ENCODE results near the gene FMO1. TPM values are rescaled to one million over a fixed set of nuclear protein-coding genes. Genes with fewer than 3 reads are reported as not detected.

The FMO1 gene
- total and polyA plus RNA-seq, 2 of the 8 experiments (the other 6 are each of a cell fraction or from before 2014, with no cell fraction given): 0.11 TPM; not detected in 1

DNA sequence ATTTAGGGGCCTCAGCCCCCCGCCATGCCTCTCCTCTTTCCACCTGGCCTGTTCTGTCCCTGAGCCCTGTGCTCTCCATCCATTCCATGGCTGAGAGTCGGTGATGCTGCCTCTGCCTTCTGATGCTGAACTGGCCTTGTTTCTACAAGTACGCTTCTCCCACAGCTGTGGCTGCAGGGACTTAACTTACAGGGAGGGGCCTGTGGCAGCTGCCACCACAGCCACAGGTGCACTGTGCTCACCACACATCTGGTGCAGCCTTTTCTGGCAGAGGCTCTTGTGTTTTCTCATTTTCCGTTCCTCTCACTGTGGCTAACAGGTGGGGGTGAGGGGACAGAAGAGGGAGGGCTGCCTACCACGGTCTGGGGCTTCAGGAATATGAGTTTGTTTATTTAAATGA lies 4.2 kb downstream of the FMO1 start:
- CTCF ChIA-PET (ENCODE audit: partially characterized antibody): interaction anchor here (0.7 to 11.5 kb wide), 20 partner anchors 7 to 286 kb away, joined by 3 to 78 read pairs (median 4); partner anchors contain the start of gene FMO4
- no peak for FAIRE-seq
- peak overlapping the region; percentile 35; the same call in 1 of the 2 replicates for H2BK12ac ChIP-seq (ENCODE audit: low read depth, low read length)

More for the DNA sequence above, 4.2 kb downstream of the FMO1 start:
- no peak overlapping the region for H4K8ac ChIP-seq (ENCODE audit: extremely low read depth, insufficient read depth, low read length)
- POLR2A ChIA-PET (ENCODE audit: partially characterized antibody): interaction anchor here (2.2 kb wide), 1 partner anchor 61 kb away, joined by 6 read pairs; the partner anchor contains the start of gene FMO4
- peak overlapping the region; percentile 6; the same call in 1 of the 2 replicates for H2BK15ac ChIP-seq (ENCODE audit: low read length)
- peaks cover 0 to 2% (median 0%) of the 10 kb centered on the region in 4 experiments; a peak in 3 of 7 replicates for H3K27me3 ChIP-seq (replicated peaks in 1 of 4; ENCODE audit: control insufficient read depth in 3 of 4, extremely low read depth in 1 of 4, insufficient read depth in 3 of 4, low read length in 3 of 4)
- WGBS, 2 experiments (ENCODE audit: extremely low coverage in 1 of 2, insufficient coverage in 1 of 2, insufficient read length in 1 of 2, insufficient replicate concordance in 2 of 2, low coverage in 1 of 2, low lambda C conversion rate in 2 of 2, missing lambda C conversion rate in 1 of 2): 91% methylated on average over 5 of the region's 5 CpGs; no CpG with 5 or more reads in 1 of the 2 experiments
- no peak overlapping the region for H3K9ac ChIP-seq (replicated peaks in 1 of 4; ENCODE audit: extremely low read depth in 1 of 4, low read depth in 3 of 4, low read length in 3 of 4)
- H3K23ac ChIP-seq (ENCODE audit: insufficient read length): no peak overlapping the region
- H4K20me1 ChIP-seq (replicated peaks in 1 of 2; ENCODE audit: control insufficient read depth in 1 of 2, insufficient read depth in 2 of 2, low read length in 2 of 2): no peaks in the 10 kb centered on the region
- TF ChIP-seq RXRA (IDR thresholded peaks at IDR 0.05; ENCODE audit: insufficient read depth, low read depth, low read length) (no peak), POLR2A (IDR thresholded peaks at IDR 0.05; ENCODE audit: control extremely low read depth in 1 of 2, low read depth in 2 of 2, low read length in 2 of 2) (no peak), SIX5 (IDR thresholded peaks at IDR 0.05; ENCODE audit: low read depth, low read length) (no peak), SP4 (IDR thresholded peaks at IDR 0.05; ENCODE audit: low read length) (no peak), CBX8 (IDR thresholded peaks at IDR 0.05; ENCODE audit: borderline replicate concordance, low read depth, low read length) (no peak), CREB1 (IDR thresholded peaks at IDR 0.05) (no peak)
- TF ChIP-seq, protein P1, sequence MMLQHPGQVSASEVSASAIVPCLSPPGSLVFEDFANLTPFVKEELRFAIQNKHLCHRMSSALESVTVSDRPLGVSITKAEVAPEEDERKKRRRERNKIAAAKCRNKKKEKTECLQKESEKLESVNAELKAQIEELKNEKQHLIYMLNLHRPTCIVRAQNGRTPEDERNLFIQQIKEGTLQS (IDR thresholded peaks at IDR 0.05; ENCODE audit: insufficient read depth, low read depth, low read length): no peak
- H3K9me3 ChIP-seq (ENCODE audit: insufficient read depth in 2 of 2, low read depth in 1 of 2, low read length in 1 of 2): no peaks in the 10 kb centered on the region
- no peak overlapping the region for H2BK120ac ChIP-seq (replicated peaks; ENCODE audit: low read depth, low read length)
- H3K79me2 ChIP-seq (ENCODE audit: control insufficient read depth in 1 of 2, insufficient read depth in 2 of 2, low read length in 2 of 2): no peaks in the 10 kb centered on the region
- no peak overlapping the region for H3K4ac ChIP-seq (replicated peaks; ENCODE audit: insufficient read length, low read depth, low read length)
- H2BK20ac ChIP-seq (ENCODE audit: low read length): no peak overlapping the region
- H3K4me2 ChIP-seq (ENCODE audit: insufficient read depth in 1 of 2, low read depth in 2 of 2, low read length in 2 of 2): no peak overlapping the region; a peak in 1 of 4 replicates
- no peaks in the 10 kb centered on the region; the same call in 1 of the 2 replicates for H3K23me2 ChIP-seq (ENCODE audit: low read depth, low read length)
- H2AK5ac ChIP-seq (ENCODE audit: low read depth, low read length): no peak overlapping the region
- no peak overlapping the region for H3K56ac ChIP-seq (replicated peaks; ENCODE audit: insufficient read length, low read depth, low read length)
- no peak overlapping the region for H3K14ac ChIP-seq (ENCODE audit: insufficient read length)
- H3K36me3 ChIP-seq (ENCODE audit: control insufficient read depth in 2 of 4, insufficient read depth in 4 of 4, low read length in 3 of 4): no peaks in the 10 kb centered on the region
- no peaks in the 10 kb centered on the region for H3K79me1 ChIP-seq (ENCODE audit: low read depth, low read length)
- H4K91ac ChIP-seq (replicated peaks; ENCODE audit: insufficient read length, low read length): peak overlapping the region; percentile 15
- DNase-seq (ENCODE audit: low read depth in 1 of 2, low spot score in 2 of 2): no peak
- peak overlapping the region; percentile 61; the same call in 1 of the 2 replicates for H2BK5ac ChIP-seq (ENCODE audit: low read depth, low read length)
- H3K27ac ChIP-seq (ENCODE audit: low read depth, low read length): no peak overlapping the region
- H3K4me3 ChIP-seq (ENCODE audit: extremely low read depth in 1 of 4, insufficient read depth in 2 of 4, low read depth in 3 of 4, low read length in 4 of 4): no peak overlapping the region
- no peak overlapping the region for H4K5ac ChIP-seq (ENCODE audit: insufficient read length, low read depth, low read length)
- H3K4me1 ChIP-seq (replicated peaks in 1 of 4; ENCODE audit: control insufficient read depth in 3 of 4, insufficient read depth in 4 of 4, low read length in 3 of 4): peaks cover 3 to 12% (median 10%) of the 10 kb centered on the region in 4 experiments
- H3K18ac ChIP-seq (ENCODE audit: extremely low read depth, low read length): no peak overlapping the region
- no peak overlapping the region for H2AFZ ChIP-seq (ENCODE audit: low read length)

Measured in H1 (cell line).